OCI-LY7 (cell line): Measurements from ENCODE around the gene PLD5.

Experiments
- CTCF ChIP-seq: fragments of 200-600 bp; sonication (generic); conservative IDR thresholded peaks from 2 replicates; pipeline ENCODE4 v1.5.1; 2014; ENCODE audit warnings: mild to moderate bottlenecking, antibody characterized with exemption, low read length, moderate library complexity, mixed read lengths
- EZH2phosphoT487 ChIP-seq: fragments of 200-600 bp; sonication (generic); IDR thresholded peaks from 2 replicates; pipeline ENCODE4 v1.6.1; 2018; ENCODE audit warnings: low read depth, borderline replicate concordance, mild to moderate bottlenecking, mixed run types, antibody characterized with exemption, low read length, moderate library complexity, mixed read lengths

GRCh38 chr1:242534753-242535152 is 10.3 kb upstream of the PLD5 start:
- TF ChIP-seq CTCF (no peak), EZH2phosphoT487 (no peak)
